ENCODE measurements around the gene TIMM10B.

Gene TIMM10B

GRCh38 chr11:6473451-6474412, 7.6 kb upstream of the TIMM10B start, which contains the start of gene TRIM3:
Gene TRIM3, minus strand, starts transcription at chr11:6473941. Its CDS starts 8,246 bp downstream, at chr11:6465695.
- peak; percentile 74 for DNase-seq

DNA sequence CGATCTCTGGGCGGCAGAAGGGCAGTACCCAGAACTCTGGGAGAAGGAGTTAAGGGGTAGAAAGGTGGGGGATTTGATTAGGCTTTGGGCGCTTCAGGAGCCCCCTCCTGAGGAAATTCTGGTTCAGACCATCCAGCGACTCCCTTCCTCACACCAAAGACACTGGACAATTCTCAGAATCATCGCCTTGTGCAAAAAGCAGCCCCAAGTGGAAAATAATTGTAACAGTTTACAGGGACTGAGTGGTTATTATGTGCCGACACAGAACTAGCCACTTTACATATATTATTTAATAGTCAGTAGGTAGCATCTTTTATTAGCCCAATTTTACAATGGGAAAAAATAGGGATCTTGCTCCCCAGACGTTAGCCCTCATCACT, 6.9 kb upstream of the TIMM10B start:
- DNase-seq: no peak

DNA sequence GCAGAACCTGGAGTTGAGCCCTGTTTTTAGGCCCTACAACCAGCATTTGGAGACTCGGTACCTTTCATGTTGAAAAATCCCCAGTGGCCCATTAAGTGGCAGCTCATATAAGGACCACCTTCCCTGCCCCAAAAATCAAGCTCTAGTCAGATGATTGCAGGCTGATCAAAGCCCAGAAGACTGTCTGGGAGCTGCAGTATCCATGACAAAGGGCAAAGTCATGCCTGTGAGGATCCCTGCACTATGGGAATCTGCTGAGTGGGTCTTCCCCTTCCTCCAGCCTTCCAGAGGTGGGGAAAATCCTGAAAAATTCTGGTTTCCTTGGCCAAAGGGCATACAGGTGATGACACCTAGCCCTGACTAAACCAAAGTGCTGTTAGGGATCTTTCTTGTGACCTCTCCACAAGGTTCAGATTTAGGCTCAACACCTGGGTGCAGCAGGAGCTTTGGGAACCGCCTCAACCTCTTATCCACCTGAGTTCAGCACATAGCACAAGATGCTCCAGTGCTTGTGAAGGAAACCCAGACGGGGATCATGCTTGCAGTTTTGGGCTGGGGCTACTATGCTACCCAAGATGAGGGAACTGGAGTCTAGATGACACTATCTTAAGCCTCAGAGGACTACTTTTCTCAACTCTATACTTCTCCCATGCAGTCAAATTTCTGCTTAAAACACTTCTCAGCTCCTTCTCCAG, 6.3 kb upstream of the TIMM10B start:
- DNase-seq: no peak

- DNase-seq: no peak
Measured at GRCh38 chr11:6475936-6476335, 5.4 kb upstream of the TIMM10B start.

DNA sequence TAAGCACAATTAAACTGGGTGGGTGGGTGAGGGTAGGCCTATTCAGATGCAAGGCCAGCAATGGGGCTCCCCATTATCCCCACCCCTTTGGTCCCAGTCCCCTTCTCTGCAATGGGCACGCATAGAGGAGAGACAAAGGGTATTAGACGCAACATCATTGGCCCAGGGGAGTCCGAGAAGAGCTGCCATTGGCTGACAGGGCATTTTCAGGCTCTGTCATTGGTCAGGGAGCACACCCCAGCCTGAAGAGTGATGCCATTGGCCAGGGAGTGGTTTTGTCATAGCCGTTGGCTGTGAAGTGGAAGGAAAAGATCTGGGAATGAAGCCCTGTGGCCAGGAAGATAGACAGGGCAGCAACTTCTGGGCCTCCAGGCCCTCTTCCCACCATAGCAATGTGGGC, 4.7 kb upstream of the TIMM10B start:
- DNase-seq: no peak

DNA sequence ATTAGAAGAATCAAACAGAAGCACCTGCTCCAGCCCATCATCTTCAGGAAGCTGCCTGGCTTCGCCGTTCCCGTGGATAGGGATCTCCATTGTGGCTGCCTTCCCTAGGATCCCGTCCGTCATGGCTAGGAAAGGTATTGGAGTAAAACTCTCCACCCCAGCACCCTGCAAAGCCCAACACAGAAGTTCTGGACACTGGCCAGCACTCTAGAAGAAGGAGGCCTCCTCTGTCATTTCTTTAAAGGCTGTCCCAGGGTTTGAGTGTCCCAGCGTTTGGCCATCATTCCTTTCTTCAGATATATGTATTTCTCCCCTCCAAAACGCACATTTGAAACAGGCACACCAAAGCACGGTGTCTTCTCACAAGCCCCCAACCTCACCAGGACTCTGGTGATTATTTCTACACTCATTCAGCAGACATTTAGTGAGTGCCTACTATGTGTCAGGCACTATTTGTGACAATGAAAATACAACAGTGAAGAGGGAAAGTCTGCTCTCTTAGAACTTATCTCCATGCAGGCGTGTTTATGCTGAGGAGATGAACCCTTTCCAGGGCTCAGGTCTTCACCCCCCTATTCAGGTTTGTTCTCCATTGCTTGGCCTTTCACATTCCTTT, 894 bp upstream of the TIMM10B start:
- no peak for DNase-seq

DNA sequence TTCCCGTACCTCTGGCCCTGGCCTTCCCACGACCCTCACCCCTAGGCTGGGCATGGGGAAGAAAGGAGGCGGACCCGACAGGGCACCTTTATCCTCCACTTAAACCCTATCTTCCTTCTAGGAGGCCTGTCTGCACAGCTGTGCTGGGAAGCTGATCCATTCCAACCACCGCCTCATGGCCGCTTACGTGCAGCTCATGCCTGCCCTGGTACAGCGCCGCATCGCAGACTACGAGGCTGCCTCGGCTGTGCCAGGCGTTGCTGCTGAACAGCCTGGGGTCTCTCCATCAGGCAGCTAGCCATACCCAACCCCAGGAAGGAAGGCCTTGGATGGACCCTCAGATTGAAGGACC, 599 bp downstream of the TIMM10B start:
- no peak for DNase-seq

GRCh38 chr11:6482441-6482840, 1.1 kb downstream of the TIMM10B start:
- no peak for DNase-seq

GRCh38 chr11:6483015-6483414, 1.7 kb downstream of the TIMM10B start:
- no peak for DNase-seq

- DNase-seq: no peak
Measured at GRCh38 chr11:6485661-6486060, 4.4 kb downstream of the TIMM10B start.

DNA sequence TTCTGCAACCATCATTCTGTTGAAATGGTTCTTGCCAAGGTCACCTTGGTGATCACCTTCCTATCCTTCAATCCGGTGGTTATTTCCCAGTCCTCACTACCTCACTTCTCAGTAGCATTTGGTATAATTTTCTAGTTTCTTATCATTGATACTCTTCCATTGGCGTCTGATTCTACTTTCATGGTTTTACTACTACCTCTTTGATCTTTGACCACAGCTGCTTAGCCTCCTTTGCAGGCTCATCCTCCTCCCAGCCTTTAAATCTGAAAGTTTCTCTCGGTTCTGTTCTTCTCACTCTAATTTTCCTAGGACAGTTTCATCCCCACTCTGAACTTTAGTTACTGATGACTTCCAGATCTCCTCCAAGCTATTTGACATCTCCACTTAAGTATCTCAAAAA, 5.0 kb downstream of the TIMM10B start:
- DNase-seq: no peak

GRCh38 chr11:6486938-6487337, 5.6 kb downstream of the TIMM10B start:
- no peak for DNase-seq

DNA sequence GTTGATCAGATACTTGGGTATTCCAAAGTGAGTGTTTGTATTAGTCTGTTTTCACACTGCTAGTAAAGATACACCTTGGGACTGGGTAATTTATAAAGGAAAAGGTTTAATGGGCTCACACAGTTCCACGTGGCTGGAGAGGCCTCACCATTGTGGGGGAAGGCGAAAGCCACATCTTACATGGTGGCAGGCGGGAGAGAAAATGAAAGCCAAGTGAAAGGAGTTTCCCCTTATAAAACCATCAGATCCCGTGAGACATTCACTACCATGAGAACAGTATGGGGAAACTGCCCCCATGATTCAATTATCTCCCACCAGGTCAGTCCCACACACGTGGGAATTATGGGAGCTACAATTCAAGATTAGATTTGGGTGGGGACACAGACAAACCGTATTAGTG, 7.0 kb downstream of the TIMM10B start:
- DNase-seq: no peak

- DNase-seq: no peak
Measured at GRCh38 chr11:6488821-6489220, 7.5 kb downstream of the TIMM10B start.

DNA sequence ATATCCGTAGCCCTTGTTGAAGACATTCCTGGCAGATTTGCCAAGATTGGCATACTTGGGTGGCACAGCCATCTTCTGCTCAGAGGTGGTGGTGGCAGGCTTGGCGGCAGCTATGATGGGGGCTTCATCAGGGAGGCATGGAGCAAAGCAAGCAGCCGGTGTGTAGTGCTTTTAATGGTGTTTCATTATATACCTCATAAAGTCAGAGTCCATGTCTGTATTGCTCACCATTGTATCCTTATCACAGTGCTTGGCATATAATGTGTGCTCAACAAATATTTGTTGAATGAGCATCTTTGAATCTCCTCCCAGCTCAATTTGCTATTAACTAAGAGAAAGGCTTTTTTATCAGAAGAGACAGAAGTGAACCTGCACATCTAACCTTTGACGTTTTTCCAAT, 8.0 kb downstream of the TIMM10B start:
- DNase-seq: no peak

GRCh38 chr11:6497069-6497839, 16.0 kb downstream of the TIMM10B start, which contains the start of gene DNHD1:
Gene DNHD1, plus strand, starts transcription at chr11:6497280. Its CDS starts 936 bp downstream, at chr11:6498216.
- DNase-seq: no peak

GRCh38 chr11:6498121-6498520, 16.8 kb downstream of the TIMM10B start:
- no peak for DNase-seq

DNA sequence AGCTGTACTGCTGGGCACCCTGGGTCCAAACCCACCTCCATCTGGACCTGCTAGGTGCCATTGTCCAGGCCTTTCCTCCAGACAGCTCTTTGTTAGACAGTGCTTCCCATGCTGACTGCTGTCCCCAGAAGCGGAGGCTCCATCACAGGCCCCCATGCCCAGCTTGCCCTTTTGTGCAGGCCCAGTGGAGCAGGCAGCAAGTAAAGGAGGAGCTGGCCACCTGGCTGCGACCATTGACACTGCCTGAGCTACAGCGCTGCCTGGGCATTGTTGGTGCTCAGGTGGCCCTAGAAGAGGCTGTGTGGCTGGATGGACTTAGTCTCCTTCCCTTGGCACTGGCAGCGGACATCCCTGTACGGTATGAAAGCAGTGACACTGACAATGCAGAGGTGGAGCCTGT, 17.2 kb downstream of the TIMM10B start:
- no peak for DNase-seq

DNA sequence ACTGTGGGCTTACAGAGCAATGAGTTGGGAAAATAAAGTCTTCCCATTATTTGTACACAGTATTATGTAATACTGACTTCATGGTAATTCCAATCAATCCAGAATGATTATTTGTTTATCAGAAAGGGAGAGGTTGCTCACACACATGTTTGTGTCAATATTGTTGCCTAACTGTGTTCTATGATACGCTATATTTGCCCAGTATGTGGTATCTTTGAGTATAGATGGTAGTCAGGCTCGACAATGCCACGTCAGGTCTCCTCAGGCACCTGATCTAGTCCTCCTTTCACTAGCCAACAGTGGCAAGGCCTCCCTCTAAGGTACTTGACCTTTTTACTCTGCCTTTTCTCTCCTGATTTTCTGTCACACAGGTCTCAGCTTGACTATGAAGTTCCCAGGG, 21.1 kb downstream of the TIMM10B start:
- no peak for DNase-seq

DNA sequence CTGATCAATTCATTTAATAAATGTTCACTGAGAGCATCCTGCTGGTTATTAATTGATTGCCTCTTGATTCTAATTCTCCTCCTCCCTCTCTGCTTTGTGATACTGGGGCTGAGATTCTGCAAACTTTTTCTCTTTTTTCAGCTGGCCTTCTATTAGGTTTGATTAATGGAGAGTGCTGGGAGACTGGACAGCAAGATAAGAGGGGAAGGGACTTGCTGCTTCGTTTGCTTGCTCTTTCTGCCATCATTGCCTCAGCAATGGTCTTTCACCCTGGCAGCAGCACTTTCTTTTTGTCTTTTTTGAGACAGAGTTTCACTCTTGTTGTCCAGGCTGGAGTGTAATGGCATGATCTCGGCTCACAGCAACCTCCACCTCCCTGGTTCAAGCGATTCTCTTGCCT, 22.9 kb downstream of the TIMM10B start:
- no peak for DNase-seq

- DNase-seq: no peak
Measured at GRCh38 chr11:6505577-6506240, 24.4 kb downstream of the TIMM10B start.

GRCh38 chr11:6516865-6517264, 35.6 kb downstream of the TIMM10B start:
- DNase-seq: no peak

Measured in stimulated activated CD4-positive, alpha-beta T cell treated with anti-CD3 and anti-CD28 coated beads, Interleukin-12 subunit alpha, Interleukin-12 subunit beta, amount 100 ng/mL, for 4 hours (primary cell).